NCI-H187 treated with DMSO at 0.1 percent for 48 hours (cell line): ENCODE measurements around the gene CD4.
"Not testable (repeated sequence)": the region's sequence is repeated elsewhere in the genome, so short reads cannot be mapped to it uniquely, and the experiment has no call there.

ENCODE experiments used
- DNase-seq: peaks from one replicate; lab custom pipeline; 2025; lab: John Stamatoyannopoulos, UW

The CD4 gene

DNA sequence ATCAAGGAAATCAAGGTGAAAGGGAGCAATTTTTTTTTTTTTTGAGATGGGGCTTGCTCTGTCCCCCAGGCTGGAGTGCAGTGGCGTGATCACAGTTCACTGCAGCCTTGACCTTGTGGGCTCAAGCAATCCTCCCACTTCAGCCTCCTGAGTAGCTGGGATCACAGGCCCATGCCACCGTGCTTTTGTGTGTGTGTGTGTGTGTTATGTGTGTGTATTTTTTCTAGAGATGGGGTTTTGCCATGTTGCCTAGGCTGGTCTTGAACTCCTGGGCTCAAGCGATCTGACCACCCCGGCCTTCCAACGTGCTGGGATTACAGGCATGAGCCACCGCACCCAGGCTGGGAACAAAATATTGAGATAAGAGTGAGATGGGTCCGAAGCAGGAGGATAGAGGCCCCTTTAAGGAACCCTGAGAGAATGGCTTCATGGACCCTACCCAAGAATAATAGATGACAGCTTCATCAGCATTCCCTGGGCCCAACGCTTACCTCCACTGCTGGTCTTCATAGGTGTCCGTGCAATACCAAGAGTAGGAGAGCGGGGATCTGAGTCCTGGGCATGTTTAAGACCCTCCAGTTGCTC, 60.7 kb downstream of the CD4 start:
- no peak for DNase-seq

DNA sequence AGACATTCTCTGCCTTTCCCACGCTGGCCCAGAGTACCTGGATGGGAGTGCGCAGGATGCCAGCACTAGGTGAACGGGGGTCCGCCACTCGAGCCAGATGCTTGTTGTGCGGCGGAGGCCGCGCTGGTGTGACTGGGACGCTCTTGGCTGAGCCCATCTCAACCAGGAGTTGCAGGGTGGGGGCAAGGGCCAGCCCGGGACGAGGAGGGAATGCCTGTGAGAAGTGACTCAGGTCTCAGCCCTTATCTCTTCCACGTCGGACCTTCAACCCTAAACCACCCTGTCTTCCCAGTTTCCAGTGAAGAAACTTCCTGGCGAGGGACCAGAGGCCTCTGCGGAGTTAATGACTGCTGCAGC, 61.4 kb downstream of the CD4 start:
- DNase-seq, result no peak

DNA sequence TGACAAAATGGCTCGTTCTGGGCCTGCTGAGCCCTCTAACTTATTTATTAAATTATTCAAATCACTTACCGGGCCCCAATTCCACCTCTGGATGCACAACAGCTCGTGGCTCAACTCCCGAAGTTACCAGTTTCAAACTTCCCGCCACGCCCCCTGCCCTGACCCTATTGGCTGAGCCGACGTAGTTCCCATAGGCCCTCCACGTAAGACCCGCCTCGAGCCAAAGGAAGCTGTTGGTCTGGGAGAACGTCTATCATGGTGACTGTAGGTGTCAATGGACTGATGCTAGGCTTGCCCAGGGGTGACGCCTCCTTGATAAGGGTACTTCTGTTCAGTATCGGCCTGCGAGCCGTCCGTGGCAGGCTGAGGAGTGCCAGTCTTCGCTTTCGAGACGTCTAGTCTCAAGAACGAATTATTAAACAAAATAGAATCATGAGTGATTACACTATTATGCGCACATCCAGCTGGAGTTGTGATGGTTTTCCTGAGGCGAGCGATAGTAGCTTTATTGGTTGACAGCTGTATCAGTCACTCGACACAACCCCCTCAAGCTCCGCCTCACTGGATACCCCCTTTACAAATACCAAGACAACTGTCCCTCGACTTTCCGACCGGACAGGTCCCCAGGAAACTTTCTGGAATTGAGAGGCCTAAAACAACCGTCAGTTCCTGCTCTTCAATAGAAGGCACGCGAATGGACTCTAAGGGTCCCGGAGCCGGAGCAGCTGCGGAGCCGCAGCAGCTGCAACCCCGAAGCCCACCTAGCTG, 62.0 kb downstream of the CD4 start, which contains the start of gene CDCA3:
Gene CDCA3 (minus strand): TSS at position 134 of the 768 bp plus-strand sequence. CDS start 334 bp downstream, outside the sequence.
- peak; percentile 93 for DNase-seq

DNA sequence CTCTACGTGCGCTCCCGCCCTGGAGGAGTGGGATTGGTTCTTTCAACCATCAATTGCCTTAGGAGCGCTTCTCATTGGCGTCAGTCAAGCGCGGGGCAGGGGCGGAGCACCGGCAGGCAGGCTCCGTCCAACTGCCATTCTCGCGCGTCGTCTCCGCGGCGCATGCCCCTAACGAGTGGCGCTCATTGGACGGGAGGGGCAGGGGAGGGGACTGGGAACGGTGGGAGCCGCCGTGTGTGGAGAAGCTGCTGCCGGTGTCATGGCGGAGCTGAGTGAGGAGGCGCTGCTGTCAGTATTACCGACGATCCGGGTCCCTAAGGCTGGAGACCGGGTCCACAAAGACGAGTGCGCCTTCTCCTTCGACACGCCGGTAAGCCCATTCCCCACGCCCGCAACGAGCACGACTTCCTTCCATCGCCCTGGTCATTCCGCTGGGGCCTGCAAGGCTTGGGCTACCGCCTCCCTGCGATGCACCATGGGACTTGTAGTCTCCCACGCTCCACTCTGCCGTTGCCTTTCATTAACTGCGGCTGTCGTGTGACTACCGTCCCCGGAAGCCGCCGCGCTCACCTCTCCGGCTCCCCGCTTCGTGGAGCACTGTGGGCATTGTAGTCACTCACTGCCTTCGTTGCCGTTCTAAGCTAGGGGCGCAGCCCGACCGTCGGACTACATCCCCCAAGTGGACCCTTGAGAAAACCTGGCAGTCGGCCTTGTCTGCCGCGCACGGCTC, 62.8 kb downstream of the CD4 start, which contains the start of gene USP5:
Gene USP5 (plus strand): TSS at position 230 of the 730 bp plus-strand sequence. CDS start 30 bp downstream, at position 260.
- DNase-seq, result peak; percentile 92

DNA sequence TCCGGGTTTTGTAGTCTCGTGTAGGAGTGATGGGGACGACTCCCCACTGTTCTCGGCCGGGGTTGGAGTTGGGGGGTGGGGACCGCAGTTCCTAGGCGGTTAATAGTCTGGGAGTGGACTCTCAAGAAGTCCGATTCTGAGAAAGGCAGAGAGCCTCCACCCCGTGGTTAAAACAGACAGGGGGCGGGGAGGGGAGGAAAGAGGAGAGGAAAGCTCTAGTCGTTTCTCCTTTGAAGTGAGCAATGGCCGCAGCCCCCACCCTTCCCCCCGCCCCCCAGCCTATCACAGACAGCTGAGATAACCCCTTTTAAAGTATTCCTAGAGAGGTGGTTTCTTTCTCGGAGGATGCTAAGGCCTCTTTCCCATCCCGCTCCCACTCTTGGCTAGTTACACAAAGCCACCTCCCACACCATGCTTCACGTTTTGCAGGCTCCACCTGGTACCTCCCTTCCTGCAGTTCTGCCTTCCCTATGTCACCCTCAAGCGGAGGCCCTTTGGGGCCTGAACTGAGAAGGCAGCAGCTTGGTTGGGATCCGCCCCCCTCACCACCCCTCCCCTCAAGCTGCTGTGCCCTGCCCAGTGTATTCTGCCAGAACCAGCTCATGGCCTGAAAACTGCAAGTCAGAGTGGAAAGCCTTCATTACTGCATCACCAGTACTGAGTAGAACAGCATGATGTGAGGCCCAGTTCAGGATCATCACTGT, 63.5 kb downstream of the CD4 start:
- DNase-seq, result no peak

DNA sequence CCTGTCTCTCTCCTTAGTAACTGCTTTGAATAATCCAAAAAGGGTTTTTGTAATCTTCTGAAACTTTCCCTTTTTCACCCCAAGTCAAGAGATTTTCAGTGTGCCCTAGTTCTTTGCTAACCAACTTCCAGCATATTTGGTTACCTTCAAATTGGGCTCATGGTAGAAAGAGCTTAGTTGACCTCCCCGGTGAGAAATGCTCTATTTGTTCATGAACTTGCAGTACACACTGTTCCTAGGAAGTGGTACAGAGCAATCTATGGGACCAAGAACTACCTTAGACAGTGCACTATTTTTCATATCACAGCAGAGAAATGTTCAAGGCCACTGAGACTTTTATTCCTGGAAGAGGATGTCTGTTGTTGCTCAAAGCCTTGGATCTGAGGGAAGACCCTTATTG, 64.3 kb downstream of the CD4 start:
- DNase-seq, result no peak

DNA sequence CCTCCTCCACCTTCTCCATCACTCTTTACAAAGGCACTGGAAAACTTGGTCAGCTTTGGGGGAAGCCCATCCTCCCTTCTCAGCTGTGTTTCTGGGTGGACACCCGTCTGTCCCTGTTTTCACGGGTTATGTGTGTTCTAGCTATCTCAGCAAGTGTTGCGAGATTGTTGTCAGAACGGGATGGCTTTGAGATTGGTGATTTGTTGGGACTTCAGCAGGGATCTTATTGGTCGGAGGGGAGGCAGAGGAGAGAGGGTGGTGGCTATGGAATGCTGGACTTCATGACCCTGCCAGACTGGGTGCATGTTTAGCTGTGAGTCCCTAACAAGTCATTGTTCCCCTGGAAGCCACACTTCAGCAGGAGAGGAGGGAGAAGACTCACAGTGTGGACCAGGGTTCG, 64.7 kb downstream of the CD4 start:
- DNase-seq, result no peak

DNA sequence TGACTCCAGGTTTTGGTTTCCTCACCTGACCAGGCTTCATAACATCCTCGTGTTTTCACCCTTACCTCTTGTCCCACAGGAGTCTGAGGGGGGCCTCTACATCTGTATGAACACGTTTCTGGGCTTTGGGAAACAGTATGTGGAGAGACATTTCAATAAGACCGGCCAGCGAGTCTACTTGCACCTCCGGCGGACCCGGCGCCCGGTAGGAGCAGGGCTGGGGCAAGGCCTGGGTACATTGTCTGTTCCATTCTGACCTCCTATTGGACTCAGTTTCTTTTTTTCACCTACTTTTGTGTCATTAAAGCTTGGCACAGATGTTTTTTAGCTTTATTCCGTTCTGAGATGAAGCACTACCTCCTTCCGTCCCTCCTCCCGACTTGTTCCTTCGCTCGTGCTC, 66.0 kb downstream of the CD4 start:
- DNase-seq, result no peak

DNA sequence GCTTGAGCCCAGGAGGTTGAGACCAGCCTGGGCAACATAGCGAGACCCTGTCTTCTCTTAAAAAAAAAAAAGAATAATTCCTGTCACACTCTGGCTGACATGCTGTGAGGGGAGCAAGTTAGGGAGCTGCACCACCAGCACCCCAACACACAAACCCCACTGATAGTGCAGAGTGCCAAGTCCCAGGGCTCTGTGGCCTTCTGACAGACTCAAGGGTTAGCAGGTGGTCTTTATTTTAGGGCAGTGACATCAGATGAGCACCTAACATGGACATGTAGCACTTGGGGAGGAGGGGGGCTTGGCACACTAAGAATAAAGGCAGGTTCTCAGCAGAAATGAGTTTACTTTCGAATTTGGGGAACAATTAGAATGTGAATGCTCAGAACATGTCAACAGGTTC, 69.5 kb downstream of the CD4 start:
- DNase-seq, result no peak

DNA sequence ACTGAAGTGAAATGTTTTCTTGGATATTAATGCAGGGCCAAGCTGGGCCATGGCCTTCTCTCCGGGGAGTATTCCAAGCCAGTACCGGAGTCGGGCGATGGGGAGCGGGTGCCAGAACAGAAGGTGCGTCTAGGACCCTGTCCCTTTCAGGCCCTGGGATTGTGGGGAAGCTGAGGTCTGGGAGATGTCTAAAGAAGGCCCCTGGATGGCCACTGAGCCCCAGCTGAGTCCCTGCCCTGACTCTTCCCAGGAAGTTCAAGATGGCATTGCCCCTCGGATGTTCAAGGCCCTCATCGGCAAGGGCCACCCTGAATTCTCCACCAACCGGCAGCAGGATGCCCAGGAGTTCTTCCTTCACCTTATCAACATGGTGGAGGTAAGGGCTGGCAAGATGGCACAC, 70.8 kb downstream of the CD4 start:
- DNase-seq, result no peak

DNA sequence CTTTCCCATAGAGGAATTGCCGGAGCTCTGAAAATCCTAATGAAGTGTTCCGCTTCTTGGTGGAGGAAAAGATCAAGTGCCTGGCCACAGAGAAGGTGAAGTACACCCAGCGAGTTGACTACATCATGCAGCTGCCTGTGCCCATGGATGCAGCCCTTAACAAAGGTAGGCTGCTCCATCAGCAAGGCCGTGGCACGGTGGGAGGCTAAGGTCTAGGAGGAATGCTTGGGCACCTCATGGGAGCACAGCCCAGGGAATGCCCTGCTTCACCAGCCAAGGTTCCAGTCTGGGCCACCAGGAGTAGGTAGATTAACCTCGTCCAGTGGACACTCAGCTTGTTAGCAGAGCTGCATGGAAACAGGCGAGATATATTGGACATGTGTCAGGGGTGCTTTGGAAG, 71.6 kb downstream of the CD4 start:
- no peak for DNase-seq

DNA sequence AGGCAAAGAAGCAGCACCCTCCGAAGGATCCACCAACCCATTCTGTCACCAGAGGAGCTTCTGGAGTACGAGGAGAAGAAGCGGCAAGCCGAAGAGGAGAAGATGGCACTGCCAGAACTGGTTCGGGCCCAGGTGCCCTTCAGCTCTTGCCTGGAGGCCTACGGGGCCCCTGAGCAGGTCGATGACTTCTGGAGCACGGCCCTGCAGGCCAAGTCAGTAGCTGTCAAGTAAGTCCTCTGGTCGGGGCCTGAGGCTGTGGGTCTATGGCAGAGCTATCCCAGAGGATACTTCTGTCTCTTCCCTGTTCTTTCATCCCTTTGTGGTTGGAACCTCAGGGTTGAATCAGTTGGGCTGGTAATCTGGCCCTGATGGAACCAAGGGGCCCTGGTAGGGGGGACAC, 72.1 kb downstream of the CD4 start:
- DNase-seq, result no peak

DNA sequence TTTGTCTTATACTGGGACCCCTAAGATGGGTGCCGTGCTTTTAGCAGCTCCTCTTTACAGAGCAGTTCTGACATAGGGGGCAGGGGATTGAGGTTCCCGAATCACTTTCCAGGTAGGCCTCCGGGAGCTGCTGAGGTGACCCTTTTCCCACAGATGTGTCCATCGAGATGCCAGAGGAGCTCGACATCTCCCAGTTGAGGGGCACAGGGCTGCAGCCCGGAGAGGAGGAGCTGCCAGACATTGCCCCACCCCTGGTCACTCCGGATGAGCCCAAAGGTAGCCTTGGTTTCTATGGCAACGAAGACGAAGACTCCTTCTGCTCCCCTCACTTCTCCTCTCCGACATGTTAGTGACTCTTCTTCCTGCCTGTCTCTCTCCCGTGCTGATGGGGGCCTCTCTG, 73.7 kb downstream of the CD4 start:
- DNase-seq, result no peak

DNA sequence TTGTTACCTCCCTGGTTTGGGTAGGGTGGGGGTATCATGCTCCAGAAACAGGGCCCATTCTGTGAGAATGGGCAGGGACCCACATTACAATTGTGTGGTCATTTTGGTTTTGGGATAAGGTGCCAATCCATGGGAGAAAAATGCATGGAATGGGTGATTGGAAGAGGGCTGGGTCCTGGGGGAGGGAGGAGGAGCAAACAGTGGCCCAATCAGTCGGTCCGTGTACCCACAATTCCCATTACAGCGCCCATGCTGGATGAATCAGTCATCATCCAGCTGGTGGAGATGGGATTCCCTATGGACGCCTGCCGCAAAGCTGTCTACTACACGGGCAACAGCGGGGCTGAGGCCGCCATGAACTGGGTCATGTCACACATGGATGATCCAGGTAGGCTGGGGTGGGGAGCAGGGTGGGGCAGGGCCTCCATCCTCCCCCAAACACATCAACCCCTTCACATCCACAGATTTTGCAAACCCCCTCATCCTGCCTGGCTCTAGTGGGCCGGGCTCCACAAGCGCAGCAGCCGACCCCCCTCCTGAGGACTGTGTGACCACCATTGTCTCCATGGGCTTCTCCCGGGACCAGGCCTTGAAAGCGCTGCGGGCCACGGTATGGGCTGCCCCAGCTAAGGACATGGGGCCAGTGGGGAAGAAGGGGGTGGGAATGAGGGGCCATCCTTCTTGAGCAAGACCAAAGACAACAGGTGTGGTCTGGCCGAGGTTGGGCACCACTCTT, 74.4 kb downstream of the CD4 start:
- DNase-seq, result no peak

DNA sequence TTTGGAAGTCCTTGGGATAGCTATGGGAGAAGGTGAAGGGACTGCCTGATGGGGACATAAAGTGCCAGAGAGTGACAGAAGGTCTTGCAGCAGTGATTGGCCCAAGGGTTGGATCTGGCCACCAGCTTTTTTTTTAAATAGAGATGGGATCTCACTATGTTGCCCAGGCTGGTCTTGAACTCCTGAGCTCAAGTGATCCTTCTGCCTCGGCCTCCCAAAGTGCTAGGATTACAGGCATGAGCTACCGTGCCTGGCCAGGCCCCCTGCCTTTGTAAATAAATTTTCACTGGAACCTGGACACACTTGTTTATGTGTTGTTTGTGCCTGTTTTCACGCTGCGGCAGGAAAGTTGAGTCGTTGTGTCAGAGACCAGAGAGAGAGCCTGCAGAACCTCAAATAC, 76.0 kb downstream of the CD4 start:
- DNase-seq, result not testable (repeated sequence)

DNA sequence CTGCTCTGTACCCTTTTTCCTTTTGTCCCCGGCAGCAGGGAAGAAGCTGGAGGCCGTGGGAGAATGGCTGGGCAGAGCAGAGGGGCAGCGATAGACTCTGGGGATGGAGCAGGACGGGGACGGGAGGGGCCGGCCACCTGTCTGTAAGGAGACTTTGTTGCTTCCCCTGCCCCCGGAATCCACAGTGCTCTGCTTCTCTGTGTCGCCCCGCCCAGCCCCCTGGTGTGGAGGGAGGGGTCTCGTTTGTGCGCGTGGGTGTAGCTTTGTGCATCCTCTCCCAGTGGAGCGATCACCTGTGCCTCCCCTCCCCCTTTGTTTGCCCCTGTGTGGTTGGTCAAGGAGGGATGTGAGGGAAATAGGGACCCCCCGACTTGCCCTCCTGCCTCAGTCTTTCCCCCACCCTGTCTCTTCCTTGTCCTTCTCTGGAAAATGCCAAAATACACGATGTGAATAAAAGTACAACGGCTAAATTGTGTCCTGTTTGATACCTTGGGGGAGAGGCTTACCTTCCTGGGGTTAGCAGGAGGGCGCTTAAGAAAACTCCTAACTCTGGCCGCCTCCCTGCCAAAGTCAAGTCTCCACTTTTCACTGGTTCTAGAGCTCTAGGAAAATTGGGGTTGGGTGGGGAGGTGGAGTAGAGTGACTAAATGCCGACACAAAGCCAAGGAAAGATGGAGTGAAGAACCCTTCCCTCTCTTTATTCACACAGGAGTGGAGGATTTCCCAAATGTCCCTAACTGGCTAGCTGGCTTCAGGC, 77.0 kb downstream of the CD4 start:
- DNase-seq, result no peak

DNA sequence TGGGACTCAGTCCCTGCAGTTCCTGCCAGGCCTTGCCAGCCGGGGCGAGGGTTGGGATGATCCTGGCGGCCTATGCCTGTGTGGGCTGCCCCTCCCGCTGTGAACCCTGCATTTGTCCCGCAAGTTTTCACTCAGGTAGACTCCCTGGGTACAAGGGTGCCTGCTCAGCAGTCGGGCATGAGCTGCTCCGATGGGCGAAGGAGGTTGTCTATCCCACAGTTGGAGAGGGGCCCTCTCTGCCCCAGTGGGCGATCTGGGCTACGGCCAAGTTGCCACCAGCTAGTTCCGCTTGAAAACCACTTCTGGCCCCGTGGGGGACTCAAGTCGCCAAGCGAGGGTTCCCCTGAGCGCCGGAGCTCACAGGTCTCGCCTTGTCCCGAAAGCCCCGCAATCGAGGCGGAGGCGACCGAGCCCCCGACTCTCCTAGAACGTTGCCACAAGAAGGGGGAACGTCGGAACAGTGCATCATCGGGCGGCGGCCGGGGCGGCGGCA, 77.6 kb downstream of the CD4 start:
- no peak for DNase-seq

DNA sequence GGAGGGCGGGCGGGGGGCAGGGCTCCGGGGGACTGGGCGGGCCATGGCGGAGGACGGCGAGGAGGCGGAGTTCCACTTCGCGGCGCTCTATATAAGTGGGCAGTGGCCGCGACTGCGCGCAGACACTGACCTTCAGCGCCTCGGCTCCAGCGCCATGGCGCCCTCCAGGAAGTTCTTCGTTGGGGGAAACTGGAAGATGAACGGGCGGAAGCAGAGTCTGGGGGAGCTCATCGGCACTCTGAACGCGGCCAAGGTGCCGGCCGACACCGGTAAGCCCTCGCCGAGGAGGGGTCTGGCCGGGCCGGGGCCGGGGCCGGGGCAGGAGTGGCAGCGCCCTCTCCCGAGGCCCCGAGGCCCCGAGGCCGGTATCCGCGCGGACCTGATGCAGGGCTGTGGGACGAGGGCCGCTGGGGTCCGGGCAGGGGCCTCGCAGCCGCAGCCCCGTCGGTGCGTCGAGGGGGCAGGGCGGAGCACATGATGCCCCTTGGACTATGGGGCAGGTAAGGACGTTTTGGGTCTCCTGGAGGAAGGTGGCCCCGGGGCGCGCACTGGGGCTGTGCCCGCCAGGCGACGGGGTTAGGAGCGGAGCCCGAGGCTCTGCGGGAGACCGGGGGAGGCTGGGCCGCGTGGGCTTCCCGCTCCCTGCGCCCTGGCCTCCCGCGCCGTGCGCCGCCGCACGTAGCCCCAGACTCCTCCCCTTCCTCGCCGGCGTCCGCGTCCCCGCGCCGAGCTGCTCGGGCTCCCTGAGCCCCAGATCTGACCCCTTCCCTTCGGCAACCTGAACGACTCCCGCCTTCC, 78.3 kb downstream of the CD4 start, which contains the start of gene TPI1:
Gene TPI1 (plus strand): TSS at position 119 of the 798 bp plus-strand sequence. CDS start 36 bp downstream, at position 155.
- peak; percentile 12 for DNase-seq

DNA sequence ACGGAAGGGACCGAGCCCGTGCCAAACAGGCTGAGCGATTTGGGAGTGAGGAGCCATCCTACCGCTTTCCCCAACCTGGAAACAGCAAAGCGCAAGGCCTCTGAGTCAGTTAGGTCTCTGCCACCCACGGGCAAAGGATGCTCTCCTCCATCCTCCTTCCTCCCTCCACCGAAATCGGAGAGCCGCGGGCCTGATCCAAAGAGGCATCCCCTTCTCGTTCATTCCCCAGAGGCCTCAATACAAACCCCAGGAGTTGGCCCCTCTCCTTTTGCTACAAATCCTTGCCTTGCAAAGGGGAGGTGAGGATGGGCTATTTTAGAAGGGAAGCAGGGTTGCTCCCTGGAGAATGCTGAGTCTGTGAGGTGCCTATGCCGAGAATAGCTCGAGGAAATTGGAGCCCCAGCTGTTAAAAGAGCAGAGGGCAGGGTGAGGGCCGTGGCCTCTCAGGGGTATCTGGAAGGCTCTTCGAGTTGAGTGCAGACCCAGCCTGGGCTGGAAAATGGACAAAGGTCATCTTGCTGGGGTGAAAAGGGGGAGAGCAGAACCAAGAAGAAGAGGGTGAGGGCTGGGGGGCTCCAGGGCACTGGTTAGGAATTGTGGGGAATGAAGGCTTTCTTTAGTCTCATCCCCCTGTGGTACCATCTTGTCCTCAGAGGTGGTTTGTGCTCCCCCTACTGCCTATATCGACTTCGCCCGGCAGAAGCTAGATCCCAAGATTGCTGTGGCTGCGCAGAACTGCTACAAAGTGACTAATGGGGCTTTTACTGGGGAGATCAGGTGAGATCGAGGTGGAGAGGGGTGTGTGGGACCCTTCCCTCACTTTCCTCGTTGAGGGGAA, 79.1 kb downstream of the CD4 start:
- DNase-seq, result no peak
